ENCODE data around the gene PAK4. TPM values are rescaled to one million over a fixed set of nuclear protein-coding genes. Genes with fewer than 3 reads are reported as not detected.

PAK4 gene
- total RNA-seq, 1 experiment from 2014 or later = 90.1 TPM

DNA sequence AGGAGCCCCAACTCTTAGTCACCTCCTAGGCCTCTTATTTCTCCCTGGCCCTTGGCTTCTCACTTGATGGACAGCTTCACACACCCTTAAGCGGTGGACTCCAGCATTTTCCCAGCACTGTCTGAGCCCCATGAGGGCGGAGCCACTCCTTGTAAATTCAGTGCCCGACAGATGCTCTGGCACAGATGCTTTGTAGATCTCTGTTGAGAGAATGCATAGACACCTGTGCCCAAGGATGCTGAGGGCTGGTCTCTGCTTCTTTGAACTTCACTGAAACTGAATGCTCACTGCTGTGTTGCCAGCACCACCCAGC, 75.2 kb downstream of the PAK4 start:
- H3K4me2 ChIP-seq (ENCODE audit: low read length) = no peak overlapping the region
- peaks cover 7 to 19% of the 10 kb centered on the region in 2 experiments; a peak in 3 of 4 replicates for H3K4me1 ChIP-seq (ENCODE audit: control insufficient read depth in 1 of 2, insufficient read depth in 2 of 2, low read length in 2 of 2)
- ChIA-PET POLR2A (no interaction called here), CTCF (no interaction called here), RAD21 (ENCODE audit: low non-redundant PET in 1 of 2, low total read pairs in 2 of 2, uncharacterized antibody in 2 of 2, unreplicated experiment in 2 of 2) (no interaction called here)
- no TSS peak for BruUV-seq (replicated peaks)
- H3K27ac ChIP-seq (ENCODE audit: low read depth, low read length) = no peak overlapping the region
- no peak for DNase-seq (ENCODE audit: low read depth, low spot score)
- TF ChIP-seq SIN3A (IDR thresholded peaks at IDR 0.05; ENCODE audit: low read depth) (no peak), EZH2 (IDR thresholded peaks at IDR 0.05) (no peak), SRF (IDR thresholded peaks at IDR 0.05; ENCODE audit: low read depth) (no peak)
- H3K9me3 ChIP-seq (ENCODE audit: control insufficient read depth in 1 of 2, insufficient read depth in 1 of 2, low read depth in 1 of 2, low read length in 2 of 2) = no peaks in the 10 kb centered on the region
- H3K4me3 ChIP-seq (replicated peaks in 1 of 2; ENCODE audit: low read depth in 1 of 2, low read length in 2 of 2) = no peak overlapping the region
- intact Hi-C loops (cut with micrococcal nuclease) = no loop called here
- no peak for ATAC-seq
- H4K20me1 ChIP-seq (ENCODE audit: insufficient read depth) = no peaks in the 10 kb centered on the region
- H2AFZ ChIP-seq (ENCODE audit: low read depth, low read length, poor library complexity, severe bottlenecking) = no peak overlapping the region
- no peaks in the 10 kb centered on the region for H3K27me3 ChIP-seq (ENCODE audit: insufficient read depth, low read length)
- no peaks in the 10 kb centered on the region for H3K9me2 ChIP-seq (ENCODE audit: insufficient read depth)
- no peaks in the 10 kb centered on the region for H3K79me2 ChIP-seq (ENCODE audit: insufficient read depth, low read length)
- no peak overlapping the region for H3K9ac ChIP-seq (ENCODE audit: low read length)
- no peaks in the 10 kb centered on the region for H3K36me3 ChIP-seq (ENCODE audit: control insufficient read depth in 1 of 2, insufficient read depth in 2 of 2, low read length in 2 of 2)

DNA sequence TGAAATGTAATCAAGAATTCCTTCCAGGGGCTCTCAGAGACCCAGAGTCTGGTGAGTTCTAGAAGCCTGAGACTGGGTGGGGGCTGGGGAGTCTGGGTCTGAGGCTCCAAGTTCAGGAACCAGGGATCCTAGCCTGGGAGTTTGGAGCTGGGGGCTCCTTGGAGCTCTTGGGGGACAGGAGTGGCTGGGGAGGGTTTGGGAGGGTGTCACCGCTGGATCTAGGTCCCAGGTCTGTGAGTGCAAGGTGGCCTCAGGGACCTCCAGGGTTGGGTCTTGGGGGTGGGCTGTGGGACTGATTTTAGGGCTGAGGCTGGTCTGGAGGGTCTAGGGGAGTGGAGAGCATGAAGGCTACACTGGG, 77.4 kb downstream of the PAK4 start:
- Histone ChIP-seq H3K9ac (ENCODE audit: low read length) (no peak overlapping the region), H3K9me3 (ENCODE audit: control insufficient read depth in 1 of 2, insufficient read depth in 1 of 2, low read depth in 1 of 2, low read length in 2 of 2) (no peaks in the 10 kb centered on the region), H3K79me2 (ENCODE audit: insufficient read depth, low read length) (no peaks in the 10 kb centered on the region), H4K20me1 (ENCODE audit: insufficient read depth) (no peaks in the 10 kb centered on the region), H3K27me3 (ENCODE audit: insufficient read depth, low read length) (no peaks in the 10 kb centered on the region), H3K36me3 (ENCODE audit: control insufficient read depth in 1 of 2, insufficient read depth in 2 of 2, low read length in 2 of 2) (no peaks in the 10 kb centered on the region), H3K4me3 (replicated peaks in 1 of 2; ENCODE audit: low read depth in 1 of 2, low read length in 2 of 2) (no peak overlapping the region), H2AFZ (ENCODE audit: low read depth, low read length, poor library complexity, severe bottlenecking) (no peak overlapping the region), H3K4me2 (ENCODE audit: low read length) (no peak overlapping the region), H3K9me2 (ENCODE audit: insufficient read depth) (no peaks in the 10 kb centered on the region), H3K27ac (ENCODE audit: low read depth, low read length) (no peak overlapping the region), H3K4me1 (ENCODE audit: control insufficient read depth in 1 of 2, insufficient read depth in 2 of 2, low read length in 2 of 2) (peaks cover 7 to 10% of the 10 kb centered on the region in 2 experiments; a peak in 3 of 4 replicates)
- ChIA-PET CTCF (interaction anchor here (0.6 to 1.0 kb wide), 2 partner anchors 21 to 81 kb away, joined by 3 to 4 read pairs; no protein-coding TSS in a partner anchor), POLR2A (no interaction called here), RAD21 (ENCODE audit: low non-redundant PET in 1 of 2, low total read pairs in 2 of 2, uncharacterized antibody in 2 of 2, unreplicated experiment in 2 of 2) (no interaction called here)
- TF ChIP-seq RAD21 (IDR thresholded peaks at IDR 0.05; ENCODE audit: low read depth) (no peak), EGR1 (IDR thresholded peaks at IDR 0.05; ENCODE audit: low read depth) (no peak), EZH2phosphoT487 (IDR thresholded peaks at IDR 0.05; ENCODE audit: borderline replicate concordance) (no peak), POLR2AphosphoS5 (IDR thresholded peaks at IDR 0.05; ENCODE audit: low read depth, low read length) (no peak), YY1 (IDR thresholded peaks at IDR 0.05; ENCODE audit: extremely low read depth, insufficient replicate concordance, low read depth, low read length) (no peak), CEBPB (IDR thresholded peaks at IDR 0.05; ENCODE audit: low read depth) (no peak), CBX3 (IDR thresholded peaks at IDR 0.05; ENCODE audit: low read depth) (no peak), TCF7L2 (IDR thresholded peaks at IDR 0.05; ENCODE audit: borderline replicate concordance, extremely low read depth, insufficient read depth, insufficient read length) (no peak), SP1 (IDR thresholded peaks at IDR 0.05; ENCODE audit: low read depth) (no peak), POLR2A (IDR thresholded peaks at IDR 0.05; ENCODE audit: borderline replicate concordance, extremely low read depth, insufficient read depth, insufficient read length) (no peak)
- TF ChIP-seq, protein P1, sequence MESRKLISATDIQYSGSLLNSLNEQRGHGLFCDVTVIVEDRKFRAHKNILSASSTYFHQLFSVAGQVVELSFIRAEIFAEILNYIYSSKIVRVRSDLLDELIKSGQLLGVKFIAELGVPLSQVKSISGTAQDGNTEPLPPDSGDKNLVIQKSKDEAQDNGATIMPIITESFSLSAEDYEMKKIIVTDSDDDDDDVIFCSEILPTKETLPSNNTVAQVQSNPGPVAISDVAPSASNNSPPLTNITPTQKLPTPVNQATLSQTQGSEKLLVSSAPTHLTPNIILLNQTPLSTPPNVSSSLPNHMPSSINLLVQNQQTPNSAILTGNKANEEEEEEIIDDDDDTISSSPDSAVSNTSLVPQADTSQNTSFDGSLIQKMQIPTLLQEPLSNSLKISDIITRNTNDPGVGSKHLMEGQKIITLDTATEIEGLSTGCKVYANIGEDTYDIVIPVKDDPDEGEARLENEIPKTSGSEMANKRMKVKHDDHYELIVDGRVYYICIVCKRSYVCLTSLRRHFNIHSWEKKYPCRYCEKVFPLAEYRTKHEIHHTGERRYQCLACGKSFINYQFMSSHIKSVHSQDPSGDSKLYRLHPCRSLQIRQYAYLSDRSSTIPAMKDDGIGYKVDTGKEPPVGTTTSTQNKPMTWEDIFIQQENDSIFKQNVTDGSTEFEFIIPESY (IDR thresholded peaks at IDR 0.05; ENCODE audit: extremely low read depth, insufficient replicate concordance, low read length) = no peak
- TF ChIP-seq, protein P2, sequence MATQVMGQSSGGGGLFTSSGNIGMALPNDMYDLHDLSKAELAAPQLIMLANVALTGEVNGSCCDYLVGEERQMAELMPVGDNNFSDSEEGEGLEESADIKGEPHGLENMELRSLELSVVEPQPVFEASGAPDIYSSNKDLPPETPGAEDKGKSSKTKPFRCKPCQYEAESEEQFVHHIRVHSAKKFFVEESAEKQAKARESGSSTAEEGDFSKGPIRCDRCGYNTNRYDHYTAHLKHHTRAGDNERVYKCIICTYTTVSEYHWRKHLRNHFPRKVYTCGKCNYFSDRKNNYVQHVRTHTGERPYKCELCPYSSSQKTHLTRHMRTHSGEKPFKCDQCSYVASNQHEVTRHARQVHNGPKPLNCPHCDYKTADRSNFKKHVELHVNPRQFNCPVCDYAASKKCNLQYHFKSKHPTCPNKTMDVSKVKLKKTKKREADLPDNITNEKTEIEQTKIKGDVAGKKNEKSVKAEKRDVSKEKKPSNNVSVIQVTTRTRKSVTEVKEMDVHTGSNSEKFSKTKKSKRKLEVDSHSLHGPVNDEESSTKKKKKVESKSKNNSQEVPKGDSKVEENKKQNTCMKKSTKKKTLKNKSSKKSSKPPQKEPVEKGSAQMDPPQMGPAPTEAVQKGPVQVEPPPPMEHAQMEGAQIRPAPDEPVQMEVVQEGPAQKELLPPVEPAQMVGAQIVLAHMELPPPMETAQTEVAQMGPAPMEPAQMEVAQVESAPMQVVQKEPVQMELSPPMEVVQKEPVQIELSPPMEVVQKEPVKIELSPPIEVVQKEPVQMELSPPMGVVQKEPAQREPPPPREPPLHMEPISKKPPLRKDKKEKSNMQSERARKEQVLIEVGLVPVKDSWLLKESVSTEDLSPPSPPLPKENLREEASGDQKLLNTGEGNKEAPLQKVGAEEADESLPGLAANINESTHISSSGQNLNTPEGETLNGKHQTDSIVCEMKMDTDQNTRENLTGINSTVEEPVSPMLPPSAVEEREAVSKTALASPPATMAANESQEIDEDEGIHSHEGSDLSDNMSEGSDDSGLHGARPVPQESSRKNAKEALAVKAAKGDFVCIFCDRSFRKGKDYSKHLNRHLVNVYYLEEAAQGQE (IDR thresholded peaks at IDR 0.05; ENCODE audit: low read depth) = no peak
- intact Hi-C loops (cut with micrococcal nuclease) = no loop called here
- BruUV-seq (replicated peaks) = no TSS peak
- no peak for DNase-seq (ENCODE audit: low read depth, low spot score)
- no peak for ATAC-seq
